MM.1S (cell line): ENCODE results near the gene DENND1A.

ENCODE experiments used
- CTCF ChIP-seq: fragments of 300-600 bp; sonication (generic); IDR thresholded peaks from 2 replicates; pipeline ENCODE4 v1.5.1; 2016; ENCODE audit warnings: antibody characterized with exemption, low read length, mixed read lengths
- EZH2phosphoT487 ChIP-seq: fragments of 300-600 bp; sonication (generic); IDR thresholded peaks from 2 replicates; pipeline ENCODE4 v1.6.1; 2018; ENCODE audit warnings: antibody characterized with exemption, low read length

GRCh38 chr9:123832176-123832575 is 97.8 kb downstream of the DENND1A start:
- TF ChIP-seq EZH2phosphoT487: no peak
- no peak for TF ChIP-seq CTCF
